CD14-positive monocyte (primary cell): Measurements from ENCODE around the gene PLA2G4D. TPM values are rescaled to one million over a fixed set of nuclear protein-coding genes. Genes with fewer than 3 reads are reported as not detected.

Experiments
- DNase-seq, 3 donors: peaks; one replicate each; pipeline ENCODE4 v3.0.0-alpha.2; 2011 to 2022
- H2AFZ ChIP-seq: 2 replicates; pipeline ENCODE4 v1.6.0; 2012; ENCODE audit warnings: mild to moderate bottlenecking, low read depth, low read length, inconsistent platforms; ENCODE audit not compliant: insufficient read depth, poor library complexity, severe bottlenecking
- H3K27ac ChIP-seq, 2 donors: 1 replicate in 1 of 2; 2 replicates in 1 of 2; pipeline ENCODE4 v1.5.1; 2012 to 2013; ENCODE audit warnings: low read length in 2 of 2, control low read depth in 1 of 2, inconsistent platforms in 1 of 2, low read depth in 1 of 2, mild to moderate bottlenecking in 1 of 2
- H3K27me3 ChIP-seq, 2 donors: one replicate each; pipeline versions ENCODE4 v1.6.0 to v1.6.1; 2011 to 2013; ENCODE audit warnings: low read length in 2 of 2; ENCODE audit not compliant: control insufficient read depth in 2 of 2, insufficient read depth in 2 of 2
- H3K36me3 ChIP-seq, 2 donors: replicated peaks in 1 of 2; 1 replicate in 1 of 2; 2 replicates in 1 of 2; pipeline versions ENCODE4 v1.5.1 to v1.6.1; 2012 to 2013; ENCODE audit warnings: low read length in 2 of 2, control low read depth in 1 of 2, inconsistent platforms in 1 of 2, mild to moderate bottlenecking in 1 of 2; ENCODE audit not compliant: insufficient read depth in 2 of 2, control insufficient read depth in 1 of 2
- H3K4me1 ChIP-seq, 2 donors: 1 replicate in 1 of 2; 2 replicates in 1 of 2; pipeline versions ENCODE4 v1.5.1 to v1.6.1; 2012 to 2013; ENCODE audit warnings: low read length in 2 of 2, control low read depth in 1 of 2, inconsistent platforms in 1 of 2, mild to moderate bottlenecking in 1 of 2, moderate library complexity in 1 of 2; ENCODE audit not compliant: insufficient read depth in 2 of 2, control insufficient read depth in 1 of 2
- H3K4me2 ChIP-seq: replicated peaks from 2 replicates; pipeline ENCODE3; 2012; ENCODE audit warnings: low read length, moderate library complexity, mild to moderate bottlenecking; ENCODE audit not compliant: poor library complexity, severe bottlenecking; ENCODE audit errors: extremely low read depth
- H3K4me3 ChIP-seq, 3 experiments: fragments of 200-600 bp in 1 of 3; sonication (generic) in 1 of 3; replicated peaks in 1 of 3; 1 replicate in 2 of 3; 2 replicates in 1 of 3; pipeline ENCODE4 v1.5.1; 2011 to 2013; ENCODE audit warnings: low read length in 3 of 3, mild to moderate bottlenecking in 3 of 3, control low read depth in 2 of 3, low read depth in 2 of 3, inconsistent platforms in 1 of 3, moderate library complexity in 1 of 3
- H3K79me2 ChIP-seq: 2 replicates; pipeline ENCODE4 v1.6.0; 2012; ENCODE audit warnings: mild to moderate bottlenecking, control low read depth, inconsistent platforms, low read length, moderate library complexity; ENCODE audit not compliant: insufficient read depth
- H3K9ac ChIP-seq: 2 replicates; pipeline ENCODE4 v1.6.0; 2017; ENCODE audit warnings: low read length, mild to moderate bottlenecking; ENCODE audit not compliant: insufficient read depth, poor library complexity, severe bottlenecking
- H3K9me3 ChIP-seq, 2 donors: replicated peaks in 1 of 2; 1 replicate in 1 of 2; 2 replicates in 1 of 2; pipeline versions ENCODE4 v1.5.1 to v1.6.1; 2012 to 2013; ENCODE audit warnings: low read length in 2 of 2, control low read depth in 1 of 2; ENCODE audit not compliant: control insufficient read depth in 1 of 2, insufficient read depth in 1 of 2
- H4K20me1 ChIP-seq: 2 replicates; pipeline ENCODE4 v1.6.0; 2012; ENCODE audit warnings: mild to moderate bottlenecking, low read length, control low read depth, moderate library complexity; ENCODE audit not compliant: insufficient read depth
- H3K27ac Mint-ChIP-seq, 7 donors: one replicate each; pipeline ENCODE4 v1.8.0; 2020; ENCODE audit warnings: mild to moderate bottlenecking in 7 of 7, mixed read lengths in 7 of 7, moderate library complexity in 6 of 7, inconsistent platforms in 2 of 7
- H3K27me3 Mint-ChIP-seq, 3 donors: one replicate each; pipeline ENCODE4 v1.8.0; 2021 to 2022; ENCODE audit warnings: low read depth in 3 of 3, mild to moderate bottlenecking in 3 of 3, mixed read lengths in 3 of 3, moderate library complexity in 3 of 3, inconsistent platforms in 1 of 3
- H3K36me3 Mint-ChIP-seq, 2 donors: one replicate each; pipeline ENCODE4 v1.8.0; 2020; ENCODE audit warnings: mixed read lengths in 2 of 2, inconsistent platforms in 1 of 2, mild to moderate bottlenecking in 1 of 2
- H3K4me1 Mint-ChIP-seq: one replicate; pipeline ENCODE4 v1.8.0; 2020; ENCODE audit warnings: mild to moderate bottlenecking, mixed read lengths
- H3K4me3 Mint-ChIP-seq, 2 donors: one replicate each; pipeline ENCODE4 v1.8.0; 2020; ENCODE audit warnings: mild to moderate bottlenecking in 2 of 2, mixed read lengths in 2 of 2, moderate library complexity in 1 of 2
- H3K9me3 Mint-ChIP-seq, 7 donors: one replicate each; pipeline ENCODE4 v1.8.0; 2020 to 2022; ENCODE audit warnings: mixed read lengths in 7 of 7, mild to moderate bottlenecking in 6 of 7, moderate library complexity in 6 of 7, inconsistent platforms in 2 of 7
- WGBS: methylation state at CpG from one replicate; pipeline ENCODE4 v1.1.5; 2013; ENCODE audit warnings: missing lambda C conversion rate; ENCODE audit not compliant: insufficient coverage; 5-methylcytosine and 5-hydroxymethylcytosine counted together
- intact Hi-C, 2 donors: fragments of 100-400 bp; cut with micrococcal nuclease; formaldehyde crosslinking; loops; one replicate each; pipeline versions ENCODE4 v1.15.0 to v1.15.1; 2023
- polyA plus RNA-seq, 3 donors: library from polyadenylated mRNA; depleted of rRNA in 1 of 3; unstranded in 2 of 3; stranded (reverse) in 1 of 3; fragments of 300-500 nt in 2 of 3; fragments of >200 nt in 1 of 3; fragmentation: Illumina TruSeq in 2 of 3; gene quantifications; 1 replicate in 2 of 3; 2 replicates in 1 of 3; pipeline ENCODE4 v1.2.3, GENCODE V29; 2012 to 2021
- TF ChIP-seq, protein P1 (sequence below): fragments of 200-600 bp; IDR thresholded peaks from one replicate; pipeline ENCODE4 v1.8.0; 2022; ENCODE audit warnings: antibody characterized with exemption, mild to moderate bottlenecking

Gene PLA2G4D
- polyA plus RNA-seq, 3 donors: not detected

- H3K9me3 Mint-ChIP-seq: peaks cover 0 to 1% (median 0%) of the 10 kb centered on the region in 7 donors
- peaks cover 0 to 2% (median 1%) of the 10 kb centered on the region in 3 donors for H3K27me3 Mint-ChIP-seq
- Histone ChIP-seq H3K4me3 (no peak overlapping the region), H3K4me2 (no peak overlapping the region), H2AFZ (no peak overlapping the region), H3K9ac (no peak overlapping the region), H3K4me1 (peaks cover 44 to 46% of the 10 kb centered on the region in 2 donors), H3K9me3 (no peaks in the 10 kb centered on the region), H3K36me3 (no peaks in the 10 kb centered on the region), H4K20me1 (no peaks in the 10 kb centered on the region), H3K27ac (no peak overlapping the region), H3K79me2 (no peaks in the 10 kb centered on the region), H3K27me3 (no peaks in the 10 kb centered on the region)
- no peak overlapping the region for H3K27ac Mint-ChIP-seq
- no peak overlapping the region for H3K4me3 Mint-ChIP-seq
- no peak for DNase-seq
- intact Hi-C loops: no loop called here
- H3K36me3 Mint-ChIP-seq: no peaks in the 10 kb centered on the region
- TF ChIP-seq, protein P1, sequence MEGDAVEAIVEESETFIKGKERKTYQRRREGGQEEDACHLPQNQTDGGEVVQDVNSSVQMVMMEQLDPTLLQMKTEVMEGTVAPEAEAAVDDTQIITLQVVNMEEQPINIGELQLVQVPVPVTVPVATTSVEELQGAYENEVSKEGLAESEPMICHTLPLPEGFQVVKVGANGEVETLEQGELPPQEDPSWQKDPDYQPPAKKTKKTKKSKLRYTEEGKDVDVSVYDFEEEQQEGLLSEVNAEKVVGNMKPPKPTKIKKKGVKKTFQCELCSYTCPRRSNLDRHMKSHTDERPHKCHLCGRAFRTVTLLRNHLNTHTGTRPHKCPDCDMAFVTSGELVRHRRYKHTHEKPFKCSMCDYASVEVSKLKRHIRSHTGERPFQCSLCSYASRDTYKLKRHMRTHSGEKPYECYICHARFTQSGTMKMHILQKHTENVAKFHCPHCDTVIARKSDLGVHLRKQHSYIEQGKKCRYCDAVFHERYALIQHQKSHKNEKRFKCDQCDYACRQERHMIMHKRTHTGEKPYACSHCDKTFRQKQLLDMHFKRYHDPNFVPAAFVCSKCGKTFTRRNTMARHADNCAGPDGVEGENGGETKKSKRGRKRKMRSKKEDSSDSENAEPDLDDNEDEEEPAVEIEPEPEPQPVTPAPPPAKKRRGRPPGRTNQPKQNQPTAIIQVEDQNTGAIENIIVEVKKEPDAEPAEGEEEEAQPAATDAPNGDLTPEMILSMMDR: no peak
- peaks cover 48% of the 10 kb centered on the region for H3K4me1 Mint-ChIP-seq
- no CpG with 5 or more reads among the region's 1 CpG for WGBS
Observed at GRCh38 chr15:42101861-42102260, 7.5 kb upstream of the PLA2G4D start.

GRCh38 chr15:42100021-42100800 lies 5.8 kb upstream of the PLA2G4D start:
- H2AFZ ChIP-seq: peak overlapping the region; percentile 73

More at GRCh38 chr15:42100021-42100800, 5.8 kb upstream of the PLA2G4D start:
- Mint-ChIP-seq H3K4me1 (peaks cover 32% of the 10 kb centered on the region), H3K27ac (peak overlapping the region; percentile 32 to 89 (median 63)), H3K4me3 (peak overlapping the region in 1 of 2 donors; percentile 59), H3K27me3 (peaks cover 0 to 4% (median 2%) of the 10 kb centered on the region in 3 donors), H3K36me3 (no peaks in the 10 kb centered on the region), H3K9me3 (peaks cover 0 to 3% (median 0%) of the 10 kb centered on the region in 7 donors)
- DNase-seq: peak; percentile 64 to 87 (median 82)
- Histone ChIP-seq H3K9ac (no peak overlapping the region), H3K9me3 (no peaks in the 10 kb centered on the region), H4K20me1 (no peaks in the 10 kb centered on the region), H3K27ac (peak overlapping the region in 1 of 2 donors; percentile 37), H3K4me3 (peak overlapping the region in 1 of 3 experiments; percentile 11), H3K36me3 (no peaks in the 10 kb centered on the region), H3K4me1 (peaks cover 27 to 29% of the 10 kb centered on the region in 2 donors), H3K79me2 (no peaks in the 10 kb centered on the region), H3K4me2 (peak overlapping the region; percentile 15), H3K27me3 (no peaks in the 10 kb centered on the region)
- intact Hi-C loops: no loop called here
- TF ChIP-seq, protein P1: no peak
- WGBS: 5% methylated on average over 4 of the region's 8 CpGs
